Gastroesophageal sphincter (tissue), 3 donors: ENCODE results near the gene AASS.

Experiments
- CTCF ChIP-seq, 4 experiments: fragments of 200-600 bp in 2 of 4; fragments of 450-650 bp in 2 of 4; sonication (generic) in 1 of 4; IDR thresholded peaks; one replicate each; pipeline ENCODE4 v1.5.1; 2017 to 2019; ENCODE audit warnings: antibody characterized with exemption in 4 of 4, mild to moderate bottlenecking in 2 of 4, moderate library complexity in 2 of 4
- POLR2A ChIP-seq, 2 donors: fragments of 450-650 bp; IDR thresholded peaks; one replicate each; pipeline ENCODE4 v1.6.1; 2017; ENCODE audit warnings: antibody characterized with exemption in 2 of 2, mild to moderate bottlenecking in 2 of 2, moderate library complexity in 1 of 2
- POLR2AphosphoS5 ChIP-seq: sonication (generic); formaldehyde crosslinking; IDR thresholded peaks from one replicate; pipeline ENCODE4 v1.6.1; 2017; ENCODE audit warnings: antibody characterized with exemption

- TF ChIP-seq CTCF (IDR thresholded peaks at IDR 0.05), result no peak
- TF ChIP-seq POLR2AphosphoS5, result no peak
- TF ChIP-seq POLR2A (IDR thresholded peaks at IDR 0.05), result no peak
These were observed 84.5 kb downstream of the AASS start for GRCh38 chr7:122059542-122059941.
